Stimulated activated CD8-positive, alpha-beta memory T cell treated with anti-CD3 and anti-CD28 coated beads, Interleukin-4, amount 100 ng/mL, for 48 hours (primary cell): ENCODE results near the gene TIPIN.
"Not testable (repeated sequence)": the region's sequence is repeated elsewhere in the genome, so short reads cannot be mapped to it uniquely, and the experiment has no call there.

Source experiments
- DNase-seq: peaks from one replicate; pipeline ENCODE4 v3.0.0-alpha.2; 2020

The TIPIN gene, protein sequence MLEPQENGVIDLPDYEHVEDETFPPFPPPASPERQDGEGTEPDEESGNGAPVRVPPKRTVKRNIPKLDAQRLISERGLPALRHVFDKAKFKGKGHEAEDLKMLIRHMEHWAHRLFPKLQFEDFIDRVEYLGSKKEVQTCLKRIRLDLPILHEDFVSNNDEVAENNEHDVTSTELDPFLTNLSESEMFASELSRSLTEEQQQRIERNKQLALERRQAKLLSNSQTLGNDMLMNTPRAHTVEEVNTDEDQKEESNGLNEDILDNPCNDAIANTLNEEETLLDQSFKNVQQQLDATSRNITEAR

DNA sequence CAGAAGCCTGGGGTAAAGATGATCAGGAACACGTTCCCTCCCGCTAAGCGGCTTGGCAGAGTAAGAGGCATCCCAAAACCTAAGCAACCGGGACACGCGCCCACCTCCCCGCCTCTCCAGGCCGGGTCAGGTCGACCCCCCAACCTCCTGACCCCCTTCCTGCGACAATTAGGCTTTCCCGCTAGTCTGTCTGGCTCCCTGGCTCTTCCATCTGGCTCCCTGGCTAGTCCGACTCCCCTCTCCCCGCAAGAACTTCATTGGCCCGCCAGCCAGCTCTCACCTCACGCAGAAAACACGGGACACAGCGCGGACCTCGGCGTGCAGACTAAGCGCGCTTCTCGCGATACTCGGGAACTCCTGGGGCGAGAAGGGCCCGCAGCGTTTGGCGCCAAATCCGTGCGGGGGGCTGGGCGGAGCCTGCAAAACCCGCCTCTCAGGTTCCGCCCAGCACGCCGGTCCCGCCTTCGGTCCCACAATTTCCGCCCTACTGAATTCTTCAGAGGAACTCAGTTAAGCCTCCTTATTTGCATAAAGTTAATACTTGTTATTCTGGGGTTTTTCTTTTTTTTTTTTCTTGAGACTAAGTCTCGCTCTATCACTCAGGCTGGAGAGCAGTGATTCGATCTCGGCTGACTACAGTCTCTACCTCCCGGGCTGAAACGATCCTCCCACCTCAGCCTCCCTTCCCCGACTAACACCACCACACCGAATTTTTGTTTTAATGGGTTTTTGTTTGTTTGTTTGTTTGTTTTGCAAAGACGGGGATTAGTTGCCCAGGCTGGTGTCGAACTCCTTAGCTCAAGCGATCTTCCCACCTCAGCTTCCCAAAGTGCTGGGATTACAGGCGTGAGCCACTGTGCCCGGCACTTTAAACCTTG lies at the start of gene TIPIN:
Gene TIPIN (minus strand): TSS at position 327 of the 878 bp plus-strand sequence. CDS start 3,738 bp downstream, outside the sequence.
- peak; percentile 98 for DNase-seq

DNA sequence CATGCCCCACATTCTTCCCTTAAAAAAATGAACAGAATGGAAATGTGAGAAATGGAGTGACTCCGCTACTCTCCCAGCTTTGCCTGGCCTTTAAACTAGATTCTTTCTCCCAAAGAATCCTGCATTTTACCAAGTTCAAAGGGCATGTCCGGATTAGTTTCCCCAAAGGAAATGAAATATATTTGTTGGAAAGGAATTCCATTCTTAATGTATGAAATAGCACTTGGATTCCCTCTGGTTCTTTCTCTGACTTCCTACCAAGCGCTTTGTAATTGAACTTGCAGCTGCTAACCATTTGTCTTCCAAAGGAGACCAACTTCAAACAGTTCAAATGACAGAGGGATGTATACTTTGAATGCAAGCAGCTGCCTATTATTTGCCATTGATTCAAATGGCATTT lies 49.1 kb upstream of the TIPIN start:
- DNase-seq: no peak

DNA sequence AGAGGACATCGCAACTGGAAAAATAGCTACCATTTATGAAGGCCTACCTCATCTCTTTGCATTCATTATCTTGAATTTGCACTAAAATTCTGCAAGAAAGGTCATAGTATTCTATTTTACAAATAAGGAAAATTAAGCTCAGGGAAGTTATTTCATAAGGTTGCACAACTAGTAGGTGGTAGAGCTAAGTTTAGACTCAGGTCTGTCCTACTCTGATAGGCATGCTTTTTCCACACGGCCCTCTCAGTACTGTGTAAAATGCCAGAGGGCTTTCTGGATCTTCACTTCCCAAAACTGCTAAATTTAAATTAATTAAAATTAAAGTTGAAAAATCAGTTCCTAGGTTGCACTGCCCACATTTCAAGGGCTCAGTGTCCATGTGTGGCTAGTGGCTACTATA lies 48.5 kb upstream of the TIPIN start:
- no peak for DNase-seq

DNA sequence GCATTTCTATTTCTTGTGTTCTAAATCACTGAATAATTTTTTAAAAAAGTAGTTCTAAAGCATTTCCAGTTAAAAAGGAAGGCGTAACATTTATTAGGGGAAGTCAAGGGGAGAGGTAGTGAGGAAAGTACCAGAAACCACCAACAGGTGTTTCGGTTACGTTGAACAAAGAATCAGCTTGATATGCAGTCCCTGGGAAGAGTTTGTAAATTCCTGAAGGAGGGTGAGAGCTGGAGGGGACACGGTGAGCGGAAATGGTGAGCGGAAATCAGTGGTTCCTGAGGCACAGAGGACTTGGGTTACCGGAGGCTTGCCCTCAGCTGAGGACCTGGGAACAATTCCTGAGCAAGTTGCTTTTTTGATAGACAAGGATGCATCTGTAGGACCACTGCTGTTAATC lies 48.0 kb upstream of the TIPIN start:
- DNase-seq: no peak

DNA sequence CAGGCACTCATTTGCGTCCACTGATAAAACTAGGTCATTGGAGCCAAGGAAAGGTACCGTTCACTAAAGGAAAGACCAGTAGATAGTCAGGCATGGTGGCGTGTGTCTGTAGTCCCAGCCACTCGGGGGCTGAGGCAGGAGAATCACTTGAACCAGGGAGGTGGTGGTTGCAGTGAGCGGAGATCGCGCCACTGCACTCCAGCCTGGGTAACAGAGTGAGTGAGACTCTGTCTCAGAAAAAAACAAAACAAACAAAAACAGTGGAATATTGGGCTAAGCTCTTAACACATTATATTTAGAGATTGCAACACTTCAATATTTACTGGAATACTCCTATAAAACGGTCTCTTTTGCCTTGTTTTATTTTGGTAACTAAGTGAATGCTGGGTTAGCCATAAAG lies 47.6 kb upstream of the TIPIN start:
- no peak for DNase-seq

DNA sequence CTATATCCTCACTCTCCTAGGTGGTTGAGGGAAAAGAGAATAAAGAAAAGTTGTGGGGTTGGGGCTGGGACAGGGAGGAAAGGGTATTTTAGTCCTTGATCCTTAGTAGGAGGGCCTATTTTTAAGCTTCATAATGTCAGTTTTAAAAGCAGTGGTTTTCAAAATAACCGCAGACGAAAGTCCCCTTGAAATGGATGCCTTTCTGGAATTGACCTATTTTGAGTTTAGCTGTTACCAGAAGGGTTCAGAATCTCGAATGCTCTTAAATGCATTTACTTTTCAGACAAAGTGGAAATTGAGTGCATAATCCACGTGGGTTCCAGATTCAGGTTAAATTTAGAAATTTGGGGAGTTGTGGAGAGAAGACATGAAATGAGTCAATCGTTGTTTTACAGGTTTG lies 46.8 kb upstream of the TIPIN start:
- DNase-seq: no peak

DNA sequence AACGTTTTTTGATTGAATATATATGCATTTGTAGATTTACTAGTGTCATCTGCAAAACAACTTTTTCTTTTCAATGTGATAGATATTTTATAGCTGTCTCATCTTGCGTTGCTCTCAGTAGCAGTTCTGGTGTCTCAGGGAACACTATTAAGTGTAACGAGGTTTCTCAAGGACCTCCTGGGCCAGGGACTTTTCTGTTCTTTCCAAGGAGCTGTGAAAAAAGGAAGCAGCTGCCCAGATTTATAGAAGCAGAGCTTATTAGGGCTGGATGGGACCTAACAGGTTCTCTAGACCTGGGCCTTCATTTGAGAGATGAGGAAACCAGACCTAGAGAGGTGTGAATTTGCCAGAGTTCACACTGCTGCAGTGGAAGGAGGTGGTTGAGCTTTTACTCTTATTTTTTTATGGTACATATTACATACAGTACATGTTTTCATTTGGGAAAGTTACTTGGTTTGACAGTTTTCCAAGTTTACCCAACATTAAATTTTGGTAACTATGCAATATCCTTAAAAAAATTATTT lies 46.3 kb upstream of the TIPIN start:
- no peak for DNase-seq

DNA sequence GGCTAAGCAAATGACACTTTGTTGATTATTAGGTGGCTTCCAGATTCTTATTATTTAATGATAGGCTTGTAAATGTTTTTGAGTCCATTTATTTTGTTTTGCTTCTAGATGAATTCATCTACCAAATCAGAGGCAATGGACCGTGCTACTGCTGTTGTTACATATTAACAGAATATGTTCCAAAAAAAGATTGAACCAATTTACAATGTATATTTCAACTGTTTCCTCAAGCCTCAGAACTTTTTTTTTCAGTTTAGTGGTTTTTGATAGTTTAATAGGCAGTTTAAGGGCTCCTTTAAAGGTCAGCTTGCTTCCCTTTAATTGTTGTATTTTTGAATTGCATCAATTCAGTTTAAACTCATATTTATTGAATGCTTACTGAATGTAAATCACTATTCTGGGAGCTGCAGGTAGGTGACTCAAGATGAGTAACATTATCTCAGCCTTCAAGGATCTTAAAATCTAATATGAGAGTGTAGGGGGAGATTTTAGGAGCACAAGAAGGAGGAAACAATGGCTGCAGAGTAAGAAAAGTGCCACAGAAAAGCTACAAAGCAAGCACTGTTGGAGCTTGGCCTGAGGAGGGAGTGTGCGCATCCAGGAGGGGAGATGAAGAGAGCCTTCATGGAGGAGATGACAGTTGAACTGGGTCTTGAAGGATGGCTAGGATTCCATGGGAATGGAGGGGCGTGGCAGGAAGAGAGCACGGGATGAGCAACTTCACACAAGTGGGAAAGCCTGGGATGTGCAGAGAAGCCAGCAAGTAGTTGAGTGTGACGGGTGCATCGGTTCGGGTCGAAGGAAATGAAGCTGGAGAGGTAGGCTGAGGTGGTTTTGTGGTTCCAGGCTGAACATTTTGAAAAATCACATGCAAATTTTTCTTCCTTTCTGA lies 44.9 kb upstream of the TIPIN start:
- DNase-seq: no peak

DNA sequence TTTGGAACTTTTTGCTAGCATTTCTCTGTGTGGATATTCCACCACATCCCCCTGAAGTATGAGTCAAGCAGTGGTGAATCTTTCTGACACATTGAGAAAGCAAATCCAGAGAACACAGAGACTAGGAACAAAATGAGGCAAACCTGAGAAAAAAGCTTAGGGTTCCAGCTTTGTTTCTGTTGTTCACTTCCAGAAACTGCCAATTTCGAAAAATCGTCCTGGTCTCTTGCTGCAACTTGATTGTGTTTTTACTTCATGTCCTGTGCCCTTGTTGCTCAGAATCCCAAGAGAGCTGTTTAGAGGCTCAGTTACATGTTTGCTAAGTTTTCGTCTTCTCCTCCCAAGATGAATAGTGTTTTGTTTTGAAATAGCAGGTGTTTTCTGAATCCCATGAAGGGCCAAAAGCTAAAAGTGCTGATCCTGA lies 43.9 kb upstream of the TIPIN start:
- no peak for DNase-seq

DNA sequence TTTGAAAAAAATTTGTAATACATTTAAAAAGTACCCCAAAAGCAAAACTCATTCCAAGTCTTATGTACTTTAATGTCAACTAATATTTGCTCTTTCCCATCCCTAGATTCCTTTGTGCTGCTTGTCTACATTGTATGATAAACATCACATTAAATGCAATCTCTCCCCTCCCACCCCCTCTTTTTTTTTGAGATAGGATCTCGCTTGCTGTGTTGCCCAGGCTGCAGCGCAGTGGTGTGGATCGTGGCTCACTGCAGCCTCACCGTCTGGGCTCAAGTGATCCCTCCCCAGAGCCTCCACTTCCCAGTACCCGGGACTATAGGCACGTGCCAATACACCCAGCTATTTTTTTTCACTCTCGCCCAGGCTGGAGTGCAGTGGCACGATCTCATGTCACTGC lies 42.8 kb upstream of the TIPIN start:
- no peak for DNase-seq

DNA sequence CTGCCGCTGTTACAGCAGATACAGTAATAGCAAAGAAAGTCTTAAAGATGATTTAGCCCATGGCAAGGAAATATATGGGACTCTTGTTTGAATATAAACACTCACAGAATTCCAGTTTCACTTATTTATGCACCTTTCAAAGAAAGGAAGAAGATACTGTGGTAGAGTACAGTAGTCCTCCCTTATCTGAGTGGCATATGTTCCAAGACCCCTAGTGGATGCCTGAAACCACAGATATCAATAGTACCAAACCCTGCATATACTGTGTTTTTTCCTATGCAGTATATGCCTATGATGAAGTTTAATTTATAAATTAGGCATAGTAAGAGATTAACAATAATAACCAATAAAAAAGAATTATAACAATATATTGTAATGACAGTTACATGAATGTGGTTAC lies 38.4 kb upstream of the TIPIN start:
- no peak for DNase-seq

DNA sequence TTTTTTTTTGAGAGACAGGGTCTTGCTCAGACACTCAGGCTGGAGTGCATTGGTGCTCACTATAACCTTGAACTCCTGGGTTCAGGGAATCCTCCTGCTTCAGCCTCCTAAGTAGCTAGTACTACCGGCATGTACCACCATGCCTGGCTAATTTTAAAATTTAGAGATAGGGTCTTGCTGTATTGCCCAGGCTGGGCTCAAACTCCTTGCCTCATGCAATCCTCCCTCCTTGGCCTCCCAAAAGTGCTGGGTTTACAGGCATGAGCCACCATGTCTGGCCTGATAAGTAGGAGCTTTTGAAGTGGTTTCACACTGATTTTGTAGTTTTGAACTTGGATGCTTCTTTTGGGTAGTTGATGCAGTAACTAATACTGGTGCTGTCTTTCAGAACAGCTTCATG lies 38.0 kb upstream of the TIPIN start:
- no peak for DNase-seq

DNA sequence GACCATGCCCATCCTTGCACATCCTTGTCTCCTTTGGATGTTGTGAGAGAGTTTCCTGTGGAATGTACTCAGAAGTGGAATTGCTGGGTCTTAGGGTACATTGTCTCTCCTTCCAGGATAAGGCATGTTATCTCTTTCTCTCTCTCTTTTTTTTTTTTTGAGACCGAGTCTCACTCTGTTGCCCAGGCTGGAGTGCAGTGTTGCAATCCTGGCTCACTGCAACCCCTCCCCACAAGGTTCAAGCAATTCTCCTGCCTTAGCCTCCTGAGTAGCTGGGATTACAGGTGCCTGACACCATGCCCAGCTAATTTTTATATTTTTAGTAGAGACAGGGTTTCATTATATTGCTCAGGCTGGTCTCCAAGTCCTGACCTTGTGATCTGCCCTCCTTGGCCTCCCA lies 36.6 kb upstream of the TIPIN start:
- DNase-seq: not testable (repeated sequence)

DNA sequence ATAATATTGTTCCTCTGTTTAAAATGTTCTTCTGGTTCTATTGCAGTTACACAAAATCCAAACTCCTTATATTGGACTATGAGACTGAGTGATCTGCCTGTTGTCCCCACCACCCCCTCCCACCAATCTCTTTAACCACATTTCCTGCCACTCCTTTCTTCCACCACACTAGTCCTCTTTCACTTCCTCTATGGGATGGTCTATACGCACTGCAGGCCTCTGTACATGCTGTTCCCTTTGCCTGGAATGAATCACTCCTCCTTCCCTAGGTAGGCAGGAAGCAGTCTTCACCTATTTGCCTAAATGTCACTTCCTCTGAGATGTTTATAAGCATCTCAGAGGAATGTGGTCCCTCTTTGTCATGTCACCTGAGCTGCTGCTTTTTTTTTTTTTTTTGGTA lies 34.2 kb upstream of the TIPIN start:
- no peak for DNase-seq

DNA sequence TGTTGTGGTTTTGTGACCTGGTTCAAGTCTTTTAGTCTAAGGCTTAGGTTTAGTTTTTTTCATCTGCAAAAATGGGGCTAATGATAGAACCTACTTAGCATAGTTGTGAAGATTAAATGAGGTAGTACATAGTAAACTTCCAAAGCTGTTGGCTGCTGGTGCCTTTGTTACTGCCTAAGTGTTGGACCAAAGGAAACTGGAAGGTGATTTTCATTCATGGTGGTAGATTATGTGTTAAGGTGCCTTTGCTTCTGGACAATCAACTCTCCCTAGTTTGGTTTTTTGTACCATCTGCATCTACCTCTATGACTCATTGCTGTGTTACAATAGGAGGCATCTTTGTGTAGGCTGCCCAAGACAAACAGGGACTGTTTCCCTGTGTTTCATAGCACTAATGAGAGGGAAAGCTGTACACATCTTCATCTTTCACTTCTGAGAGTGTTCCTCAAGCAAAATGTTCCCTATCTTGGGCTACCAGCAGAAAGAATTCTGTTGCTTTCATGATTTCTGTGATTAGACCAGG lies 33.4 kb upstream of the TIPIN start:
- DNase-seq: no peak

DNA sequence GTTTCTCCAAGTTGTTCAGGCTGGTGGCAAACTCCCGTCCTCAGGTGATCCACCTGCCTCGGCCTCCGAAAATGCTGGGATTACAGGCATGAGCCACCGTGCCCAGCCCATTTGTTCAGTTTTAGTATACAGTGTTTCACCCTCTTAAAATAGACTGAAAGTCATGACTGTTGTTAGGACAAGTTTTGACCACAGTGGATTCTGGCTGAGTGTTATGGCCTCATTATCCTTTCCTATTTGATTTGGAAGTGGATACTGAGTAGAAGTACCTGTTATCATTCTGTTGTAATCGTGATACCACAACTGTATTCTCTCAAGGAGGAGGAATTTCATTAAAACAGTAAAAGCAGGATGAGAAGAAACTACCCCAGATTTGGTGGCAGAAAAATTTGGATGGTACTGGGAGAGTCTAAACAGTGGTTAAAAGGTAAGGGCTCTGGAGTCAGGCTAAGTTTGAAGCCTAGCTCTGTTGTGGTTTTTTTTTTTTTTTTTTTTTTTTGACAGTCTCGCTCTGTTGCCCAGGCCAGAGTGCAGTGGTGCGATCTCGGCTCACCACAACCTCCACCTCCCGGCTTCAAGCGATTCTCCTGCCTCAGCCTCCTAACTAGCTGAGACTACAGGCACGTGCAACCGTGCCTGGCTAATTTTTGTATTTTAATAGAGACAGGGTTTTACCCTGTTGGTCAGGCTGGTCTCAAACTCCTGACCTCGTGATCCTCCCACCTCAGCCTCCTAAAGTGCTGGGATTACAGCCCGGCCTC lies 32.8 kb upstream of the TIPIN start:
- DNase-seq: no peak

DNA sequence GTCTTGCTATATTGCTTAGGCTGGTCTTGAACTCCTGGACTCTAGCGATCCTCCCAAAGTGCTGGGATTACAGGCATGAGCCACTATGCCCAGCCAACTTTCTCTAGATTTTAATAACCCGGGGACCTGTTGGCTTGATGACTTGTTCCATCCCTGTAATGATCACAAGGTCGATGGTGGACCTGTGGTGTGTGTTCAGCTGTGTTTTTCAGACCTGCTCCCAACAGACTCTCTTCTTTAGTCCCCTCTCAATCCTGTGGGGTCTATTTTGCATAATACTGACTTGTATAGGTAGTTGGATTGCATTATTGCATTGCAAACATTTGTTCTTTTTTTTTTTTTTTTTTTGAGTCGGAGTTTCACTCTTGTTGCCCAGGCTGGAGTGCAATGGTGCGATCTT lies 32.1 kb upstream of the TIPIN start:
- no peak for DNase-seq

DNA sequence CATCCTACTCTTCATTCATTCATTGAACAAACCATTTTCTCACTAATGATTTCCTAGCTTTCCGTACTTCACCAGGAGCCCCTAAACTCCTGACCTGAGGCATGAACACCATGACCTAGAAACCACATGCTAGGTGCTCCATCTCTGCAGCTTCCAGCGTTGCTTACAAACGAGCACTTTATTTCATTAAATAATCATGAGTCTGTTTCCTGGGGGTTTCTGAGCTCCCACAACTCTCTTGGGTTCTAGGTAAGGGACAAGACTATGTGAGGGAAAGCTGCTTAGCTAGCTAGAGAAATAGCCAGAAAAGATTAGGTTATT lies 31.5 kb upstream of the TIPIN start:
- DNase-seq: no peak

DNA sequence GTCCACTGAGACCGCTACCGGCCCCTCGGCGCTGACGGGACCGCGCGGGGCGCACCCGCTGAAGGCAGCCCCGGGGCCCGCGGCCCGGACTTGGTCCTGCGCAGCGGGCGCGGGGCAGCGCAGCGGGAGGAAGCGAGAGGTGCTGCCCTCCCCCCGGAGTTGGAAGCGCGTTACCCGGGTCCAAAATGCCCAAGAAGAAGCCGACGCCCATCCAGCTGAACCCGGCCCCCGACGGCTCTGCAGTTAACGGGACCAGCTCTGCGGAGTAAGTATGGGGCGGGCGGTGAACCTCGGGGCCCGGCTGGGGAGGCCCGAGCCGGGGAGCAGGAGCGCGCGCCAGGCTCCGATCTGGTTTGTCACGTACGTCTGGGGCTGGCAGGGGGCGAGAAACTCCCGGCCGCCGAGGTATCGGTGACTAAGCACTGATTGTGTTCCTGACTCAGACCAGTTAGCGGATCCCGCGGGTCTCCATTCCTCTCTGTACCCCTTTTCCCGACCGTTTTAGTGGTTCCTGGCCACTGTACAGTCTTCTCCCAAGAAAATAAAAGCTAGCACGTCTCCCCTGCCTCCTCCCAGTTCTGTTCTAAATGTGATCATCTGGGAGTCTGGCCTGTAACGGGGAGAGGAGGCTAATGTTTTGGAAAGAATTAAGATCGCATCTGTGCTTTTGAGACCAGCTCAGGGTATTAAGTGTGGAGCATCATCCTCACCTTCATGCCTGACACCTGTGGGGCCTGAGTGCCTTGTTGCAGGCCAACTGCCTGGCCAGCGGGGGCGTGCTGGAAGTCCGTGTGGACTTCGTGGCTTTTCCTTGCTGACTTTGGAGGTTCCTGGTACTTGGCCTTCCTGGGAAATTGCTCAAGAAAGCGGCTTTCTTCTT lies 30.9 kb upstream of the TIPIN start:
- DNase-seq: peak; percentile 85

DNA sequence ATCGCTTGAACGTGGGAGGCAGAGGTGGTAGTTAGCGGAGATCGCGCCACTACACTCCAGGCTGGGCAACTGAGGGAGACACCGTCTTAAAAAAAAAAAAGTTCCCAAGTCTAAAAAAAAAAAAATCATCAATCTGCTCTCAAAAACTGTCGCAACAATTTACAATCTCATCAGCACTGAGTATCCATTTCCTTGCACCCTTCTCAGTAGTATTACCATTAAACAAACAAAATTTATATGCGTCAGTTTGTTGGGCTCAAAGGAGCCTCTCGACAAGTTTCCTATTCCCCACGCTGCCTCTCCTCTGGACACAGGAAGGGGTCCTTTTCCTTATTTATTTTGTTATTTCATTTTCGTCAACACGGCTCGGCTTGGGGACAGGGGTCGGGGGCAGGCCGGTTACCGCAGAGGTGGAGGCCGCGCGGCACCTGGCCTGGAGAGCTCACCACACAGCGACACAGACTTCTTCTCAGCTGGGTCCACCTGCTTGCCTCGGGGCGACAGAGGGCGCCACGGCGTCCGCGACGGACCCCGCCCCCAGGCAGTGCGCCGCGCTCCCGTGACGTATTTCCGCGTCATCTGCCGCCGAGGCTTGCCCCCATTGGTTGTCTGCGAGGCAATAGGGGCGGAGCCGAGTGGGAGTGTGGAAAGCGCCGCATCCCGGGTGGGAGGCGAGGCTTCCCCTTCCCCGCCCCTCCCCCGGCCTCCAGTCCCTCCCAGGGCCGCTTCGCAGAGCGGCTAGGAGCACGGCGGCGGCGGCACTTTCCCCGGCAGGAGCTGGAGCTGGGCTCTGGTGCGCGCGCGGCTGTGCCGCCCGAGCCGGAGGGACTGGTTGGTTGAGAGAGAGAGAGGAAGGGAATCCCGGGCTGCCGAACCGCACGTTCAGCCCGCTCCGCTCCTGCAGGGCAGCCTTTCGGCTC lies 30.0 kb upstream of the TIPIN start, which contains the start of gene MAP2K1:
Gene MAP2K1 (plus strand): TSS at position 709 of the 920 bp plus-strand sequence. CDS start 436 bp downstream, outside the sequence.
- DNase-seq: peak; percentile 99
